ENCODE results near the gene NUP214. TPM values are rescaled to one million over a fixed set of nuclear protein-coding genes. Genes with fewer than 3 reads are reported as not detected.
A peak's percentile ranks its signal among the peaks of the same experiment; 100 is the strongest.

The NUP214 gene
- total RNA-seq, 1 donor from 2014 or later, result 56.5 TPM

DNA sequence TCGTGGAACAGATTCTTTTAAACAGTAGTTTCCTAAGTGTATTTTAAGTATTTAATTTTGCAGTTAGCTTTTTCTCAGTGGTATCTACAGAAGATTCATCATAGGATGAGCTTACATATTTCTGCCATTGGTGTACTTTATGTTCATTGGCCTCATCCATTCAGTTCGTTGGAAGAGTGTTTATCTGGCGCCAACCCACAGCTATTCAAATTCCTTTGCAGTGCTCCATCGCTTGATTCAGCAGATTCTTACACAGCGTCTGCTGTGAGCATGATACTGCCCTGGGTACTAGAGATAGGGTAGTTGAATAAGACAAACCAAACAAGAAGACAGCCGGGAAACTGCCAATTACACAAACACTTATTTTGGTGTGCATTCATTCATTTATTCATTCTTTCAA lies 55.1 kb downstream of the NUP214 start:
- Mint-ChIP-seq H3K27me3 (ENCODE audit: unreplicated experiment) (no peaks in the 10 kb centered on the region), H3K36me3 (ENCODE audit: unreplicated experiment) (no peaks in the 10 kb centered on the region), H3K27ac (ENCODE audit: unreplicated experiment) (no peak overlapping the region), H3K4me3 (ENCODE audit: unreplicated experiment) (no peak overlapping the region), H3K4me1 (ENCODE audit: low read depth, unreplicated experiment) (peaks cover 22% of the 10 kb centered on the region), H3K9me3 (ENCODE audit: unreplicated experiment) (no peaks in the 10 kb centered on the region)
- TF ChIP-seq, protein P1, sequence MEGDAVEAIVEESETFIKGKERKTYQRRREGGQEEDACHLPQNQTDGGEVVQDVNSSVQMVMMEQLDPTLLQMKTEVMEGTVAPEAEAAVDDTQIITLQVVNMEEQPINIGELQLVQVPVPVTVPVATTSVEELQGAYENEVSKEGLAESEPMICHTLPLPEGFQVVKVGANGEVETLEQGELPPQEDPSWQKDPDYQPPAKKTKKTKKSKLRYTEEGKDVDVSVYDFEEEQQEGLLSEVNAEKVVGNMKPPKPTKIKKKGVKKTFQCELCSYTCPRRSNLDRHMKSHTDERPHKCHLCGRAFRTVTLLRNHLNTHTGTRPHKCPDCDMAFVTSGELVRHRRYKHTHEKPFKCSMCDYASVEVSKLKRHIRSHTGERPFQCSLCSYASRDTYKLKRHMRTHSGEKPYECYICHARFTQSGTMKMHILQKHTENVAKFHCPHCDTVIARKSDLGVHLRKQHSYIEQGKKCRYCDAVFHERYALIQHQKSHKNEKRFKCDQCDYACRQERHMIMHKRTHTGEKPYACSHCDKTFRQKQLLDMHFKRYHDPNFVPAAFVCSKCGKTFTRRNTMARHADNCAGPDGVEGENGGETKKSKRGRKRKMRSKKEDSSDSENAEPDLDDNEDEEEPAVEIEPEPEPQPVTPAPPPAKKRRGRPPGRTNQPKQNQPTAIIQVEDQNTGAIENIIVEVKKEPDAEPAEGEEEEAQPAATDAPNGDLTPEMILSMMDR (IDR thresholded peaks at IDR 0.05; ENCODE audit: partially characterized antibody, unreplicated experiment), result no peak
- no peak for DNase-seq

DNA sequence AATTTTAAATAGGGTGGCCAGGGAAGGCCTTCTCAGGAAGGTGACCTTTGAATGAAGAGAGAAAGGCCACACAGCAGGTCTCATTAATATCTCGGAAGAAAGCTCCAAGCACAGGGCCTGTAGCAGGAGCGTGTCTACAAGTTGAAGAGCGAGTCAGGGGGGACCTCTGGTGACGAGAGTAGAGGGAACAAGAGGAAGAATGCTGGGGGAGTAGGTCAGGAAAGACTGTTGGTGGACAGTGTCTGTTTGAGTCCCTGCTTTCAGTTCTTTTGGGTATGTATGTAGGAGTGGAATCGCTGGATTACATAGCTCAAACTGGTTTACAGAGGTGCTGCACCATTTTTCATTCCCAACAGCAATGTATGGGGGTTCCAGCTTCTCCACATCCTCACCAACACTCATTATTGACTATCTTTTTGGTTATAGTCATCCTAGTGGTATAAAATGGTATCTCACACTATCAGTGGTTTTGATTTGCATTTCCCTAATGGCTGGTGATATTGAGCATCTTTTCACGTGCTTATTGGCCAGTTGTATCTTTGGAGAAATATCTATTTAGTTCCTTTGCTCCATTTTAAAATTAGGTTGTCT lies 55.8 kb downstream of the NUP214 start:
- no peak overlapping the region for H3K27ac Mint-ChIP-seq (ENCODE audit: unreplicated experiment)
- no peaks in the 10 kb centered on the region for H3K9me3 Mint-ChIP-seq (ENCODE audit: unreplicated experiment)
- no peaks in the 10 kb centered on the region for H3K27me3 Mint-ChIP-seq (ENCODE audit: unreplicated experiment)
- H3K4me3 Mint-ChIP-seq (ENCODE audit: unreplicated experiment), result no peak overlapping the region
- H3K4me1 Mint-ChIP-seq (ENCODE audit: low read depth, unreplicated experiment), result peaks cover 27% of the 10 kb centered on the region
- DNase-seq, result no peak
- TF ChIP-seq, protein P1 (IDR thresholded peaks at IDR 0.05; ENCODE audit: partially characterized antibody, unreplicated experiment), result peak; percentile 67
- H3K36me3 Mint-ChIP-seq (ENCODE audit: unreplicated experiment), result no peaks in the 10 kb centered on the region

DNA sequence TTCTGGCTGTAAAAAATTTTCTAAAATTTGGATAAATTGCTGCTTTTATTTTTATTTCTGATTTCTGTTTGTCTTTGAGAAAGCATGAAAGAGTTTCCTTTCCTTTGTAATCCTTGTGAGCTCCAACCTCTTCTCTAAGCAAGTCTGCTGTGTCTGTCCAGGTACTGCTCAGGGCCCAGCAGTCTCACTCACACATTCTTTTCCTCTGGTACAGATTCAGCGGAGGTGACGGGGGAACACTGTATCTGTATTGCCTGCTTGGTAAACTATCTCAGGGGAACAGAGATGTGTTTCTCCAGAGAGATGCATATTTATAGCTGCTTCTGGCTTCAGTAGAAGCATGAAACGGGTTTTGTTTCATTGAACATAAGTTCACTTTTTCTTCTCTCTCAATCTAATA lies 60.5 kb downstream of the NUP214 start:
- DNase-seq, result no peak
- Mint-ChIP-seq H3K4me1 (ENCODE audit: low read depth, unreplicated experiment) (peaks cover 24% of the 10 kb centered on the region), H3K9me3 (ENCODE audit: unreplicated experiment) (peaks cover 2% of the 10 kb centered on the region), H3K4me3 (ENCODE audit: unreplicated experiment) (peak overlapping the region; percentile 11), H3K36me3 (ENCODE audit: unreplicated experiment) (no peaks in the 10 kb centered on the region), H3K27ac (ENCODE audit: unreplicated experiment) (peak overlapping the region; percentile 52), H3K27me3 (ENCODE audit: unreplicated experiment) (no peaks in the 10 kb centered on the region)
- TF ChIP-seq, protein P1 (IDR thresholded peaks at IDR 0.05; ENCODE audit: partially characterized antibody, unreplicated experiment), result no peak

DNA sequence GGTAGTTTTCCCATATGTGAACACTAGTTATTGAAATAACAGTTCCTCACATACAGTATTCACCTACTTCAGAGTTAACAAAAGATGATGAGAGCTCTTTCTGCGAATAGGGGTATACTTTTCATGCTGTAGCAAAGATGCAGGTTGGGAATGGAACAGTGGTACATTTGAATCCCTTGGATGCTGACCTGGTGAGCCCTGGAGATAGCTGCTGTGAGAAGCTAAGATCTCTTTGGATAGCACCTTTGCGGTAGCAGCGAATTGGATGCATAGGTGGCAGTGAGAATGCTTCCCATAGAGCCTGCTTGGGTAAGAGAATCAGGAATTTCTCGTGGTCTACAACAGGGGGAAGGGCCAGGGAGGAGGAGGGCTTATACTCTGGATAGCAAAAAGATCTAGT lies 61.2 kb downstream of the NUP214 start:
- peaks cover 25% of the 10 kb centered on the region for H3K4me1 Mint-ChIP-seq (ENCODE audit: low read depth, unreplicated experiment)
- DNase-seq, result no peak
- TF ChIP-seq, protein P1 (IDR thresholded peaks at IDR 0.05; ENCODE audit: partially characterized antibody, unreplicated experiment), result no peak
- no peaks in the 10 kb centered on the region for H3K27me3 Mint-ChIP-seq (ENCODE audit: unreplicated experiment)
- no peaks in the 10 kb centered on the region for H3K36me3 Mint-ChIP-seq (ENCODE audit: unreplicated experiment)
- H3K27ac Mint-ChIP-seq (ENCODE audit: unreplicated experiment), result no peak overlapping the region
- H3K9me3 Mint-ChIP-seq (ENCODE audit: unreplicated experiment), result peaks cover 2% of the 10 kb centered on the region
- H3K4me3 Mint-ChIP-seq (ENCODE audit: unreplicated experiment), result peak overlapping the region; percentile 11

DNA sequence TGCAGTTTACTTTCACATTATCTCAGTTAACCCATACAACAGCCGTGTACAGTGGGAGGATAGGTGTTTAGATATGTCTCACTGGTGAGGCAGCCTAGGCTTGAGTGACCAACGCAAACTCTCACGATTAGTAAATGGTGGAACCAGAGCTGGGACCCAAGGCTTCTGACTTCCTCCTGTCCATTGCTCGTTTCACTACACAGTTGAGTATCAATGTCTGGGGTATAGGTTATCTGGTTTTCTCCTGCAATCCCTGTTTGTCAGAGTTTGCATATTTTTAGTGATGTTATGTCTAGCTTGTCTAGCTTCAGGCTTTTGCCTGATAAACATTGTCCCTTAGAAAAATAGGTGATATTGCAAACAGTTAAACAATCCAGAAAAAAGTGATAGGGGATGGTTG lies 62.6 kb downstream of the NUP214 start:
- H3K27ac Mint-ChIP-seq (ENCODE audit: unreplicated experiment), result no peak overlapping the region
- no peaks in the 10 kb centered on the region for H3K27me3 Mint-ChIP-seq (ENCODE audit: unreplicated experiment)
- no peaks in the 10 kb centered on the region for H3K36me3 Mint-ChIP-seq (ENCODE audit: unreplicated experiment)

More for the DNA sequence above, 62.6 kb downstream of the NUP214 start:
- DNase-seq, result no peak
- Mint-ChIP-seq H3K4me1 (ENCODE audit: low read depth, unreplicated experiment) (peaks cover 25% of the 10 kb centered on the region), H3K9me3 (ENCODE audit: unreplicated experiment) (peaks cover 2% of the 10 kb centered on the region), H3K4me3 (ENCODE audit: unreplicated experiment) (no peak overlapping the region)
- TF ChIP-seq, protein P1 (IDR thresholded peaks at IDR 0.05; ENCODE audit: partially characterized antibody, unreplicated experiment), result no peak

All from glutamatergic neuron (in vitro differentiated cells).